GM12875 (cell line): ENCODE measurements around the gene BICDL2.

Experiments used
- H3K4me3 ChIP-seq: one replicate; pipeline ENCODE4 v1.5.1; 2011; ENCODE audit warnings: low read depth, low read length, control low read depth
- CTCF ChIP-seq: IDR thresholded peaks from 2 replicates; pipeline ENCODE4 v1.5.1; 2011; ENCODE audit warnings: low read depth, mild to moderate bottlenecking, control low read depth, inconsistent platforms, low read length, moderate library complexity, borderline replicate concordance; ENCODE audit not compliant: insufficient read depth

The BICDL2 gene

GRCh38 chr16:3068487-3068886, 31.7 kb upstream of the BICDL2 start:
- no peak overlapping the region for H3K4me3 ChIP-seq
- TF ChIP-seq CTCF: no peak

- no peak for TF ChIP-seq CTCF
- peak overlapping the region; percentile 53 for H3K4me3 ChIP-seq
Measured at GRCh38 chr16:3066440-3066748, 29.6 kb upstream of the BICDL2 start.

GRCh38 chr16:3065742-3066439, 29.1 kb upstream of the BICDL2 start:
- H3K4me3 ChIP-seq: peak overlapping the region; percentile 53
- no peak for TF ChIP-seq CTCF

GRCh38 chr16:3065069-3065741, 28.5 kb upstream of the BICDL2 start, which contains the start of gene IL32:
Gene IL32, plus strand, starts transcription at chr16:3065640. Its CDS starts 172 bp downstream, at chr16:3065812.
- TF ChIP-seq CTCF: no peak
- peak within 1 kb of the TSS; percentile 53 for H3K4me3 ChIP-seq

- no peak overlapping the region for H3K4me3 ChIP-seq
- TF ChIP-seq CTCF: no peak
Measured at GRCh38 chr16:3063625-3064386, 27.1 kb upstream of the BICDL2 start.

GRCh38 chr16:3062553-3062952, 25.8 kb upstream of the BICDL2 start:
- H3K4me3 ChIP-seq: no peak overlapping the region
- TF ChIP-seq CTCF: no peak
